Vagina (tissue), 2 donors: ENCODE measurements around the gene LCMT2. TPM values are rescaled to one million over a fixed set of nuclear protein-coding genes. Genes with fewer than 3 reads are reported as not detected.

Experiments used
- DNase-seq, 2 donors: peaks; one replicate each; pipeline ENCODE4 v3.0.0-alpha.2; 2017; ENCODE audit errors: extremely low spot score in 2 of 2
- H3K27ac ChIP-seq: fragments of 200-600 bp; sonication (generic); one replicate; pipeline ENCODE4 v1.5.1; 2019
- H3K27me3 ChIP-seq: fragments of 200-600 bp; sonication (generic); one replicate; pipeline ENCODE4 v1.5.1; 2019
- H3K36me3 ChIP-seq, 2 donors: fragments of 200-600 bp; sonication (generic); one replicate each; pipeline ENCODE4 v1.5.1; 2017 to 2019
- H3K4me1 ChIP-seq: fragments of 200-600 bp; sonication (generic); one replicate; pipeline ENCODE4 v1.5.1; 2019
- H3K4me3 ChIP-seq, 2 donors: fragments of 200-600 bp; sonication (generic); 1 replicate in 1 of 2; 2 replicates in 1 of 2; pipeline ENCODE4 v1.5.1; 2016 to 2019
- H3K9me3 ChIP-seq: fragments of 200-600 bp; sonication (generic); one replicate; pipeline ENCODE4 v1.5.1; 2019
- POLR2A ChIP-seq, 2 donors: fragments of 450-650 bp; IDR thresholded peaks; one replicate each; pipeline ENCODE4 v1.6.1; 2017; ENCODE audit warnings: antibody characterized with exemption in 2 of 2, mild to moderate bottlenecking in 2 of 2, moderate library complexity in 2 of 2
- POLR2AphosphoS5 ChIP-seq, 2 donors: sonication (generic); formaldehyde crosslinking; IDR thresholded peaks; one replicate each; pipeline ENCODE4 v1.9.0; 2017; ENCODE audit warnings: antibody characterized with exemption in 2 of 2, mild to moderate bottlenecking in 2 of 2, low read depth in 1 of 2; ENCODE audit not compliant: insufficient read depth in 1 of 2
- intact Hi-C: fragments of 100-400 bp; cut with DNase I; formaldehyde crosslinking; loops from one replicate; pipeline ENCODE4 v1.15.1; 2023
- total RNA-seq: library from RNA; depleted of rRNA; stranded (reverse); fragments of >200 nt; gene quantifications from one replicate; pipeline ENCODE4 v1.2.3, GENCODE V29; 2016
- TF ChIP-seq, protein P1 (sequence below), 3 experiments: fragments of 450-650 bp in 2 of 3; fragments of 200-600 bp in 1 of 3; sonication (generic) in 1 of 3; IDR thresholded peaks; one replicate each; pipeline ENCODE4 v1.5.1; 2017 to 2019; ENCODE audit warnings: antibody characterized with exemption in 3 of 3, mild to moderate bottlenecking in 2 of 3, moderate library complexity in 2 of 3

LCMT2 gene, protein sequence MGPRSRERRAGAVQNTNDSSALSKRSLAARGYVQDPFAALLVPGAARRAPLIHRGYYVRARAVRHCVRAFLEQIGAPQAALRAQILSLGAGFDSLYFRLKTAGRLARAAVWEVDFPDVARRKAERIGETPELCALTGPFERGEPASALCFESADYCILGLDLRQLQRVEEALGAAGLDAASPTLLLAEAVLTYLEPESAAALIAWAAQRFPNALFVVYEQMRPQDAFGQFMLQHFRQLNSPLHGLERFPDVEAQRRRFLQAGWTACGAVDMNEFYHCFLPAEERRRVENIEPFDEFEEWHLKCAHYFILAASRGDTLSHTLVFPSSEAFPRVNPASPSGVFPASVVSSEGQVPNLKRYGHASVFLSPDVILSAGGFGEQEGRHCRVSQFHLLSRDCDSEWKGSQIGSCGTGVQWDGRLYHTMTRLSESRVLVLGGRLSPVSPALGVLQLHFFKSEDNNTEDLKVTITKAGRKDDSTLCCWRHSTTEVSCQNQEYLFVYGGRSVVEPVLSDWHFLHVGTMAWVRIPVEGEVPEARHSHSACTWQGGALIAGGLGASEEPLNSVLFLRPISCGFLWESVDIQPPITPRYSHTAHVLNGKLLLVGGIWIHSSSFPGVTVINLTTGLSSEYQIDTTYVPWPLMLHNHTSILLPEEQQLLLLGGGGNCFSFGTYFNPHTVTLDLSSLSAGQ
- 5.4 TPM for total RNA-seq

DNA sequence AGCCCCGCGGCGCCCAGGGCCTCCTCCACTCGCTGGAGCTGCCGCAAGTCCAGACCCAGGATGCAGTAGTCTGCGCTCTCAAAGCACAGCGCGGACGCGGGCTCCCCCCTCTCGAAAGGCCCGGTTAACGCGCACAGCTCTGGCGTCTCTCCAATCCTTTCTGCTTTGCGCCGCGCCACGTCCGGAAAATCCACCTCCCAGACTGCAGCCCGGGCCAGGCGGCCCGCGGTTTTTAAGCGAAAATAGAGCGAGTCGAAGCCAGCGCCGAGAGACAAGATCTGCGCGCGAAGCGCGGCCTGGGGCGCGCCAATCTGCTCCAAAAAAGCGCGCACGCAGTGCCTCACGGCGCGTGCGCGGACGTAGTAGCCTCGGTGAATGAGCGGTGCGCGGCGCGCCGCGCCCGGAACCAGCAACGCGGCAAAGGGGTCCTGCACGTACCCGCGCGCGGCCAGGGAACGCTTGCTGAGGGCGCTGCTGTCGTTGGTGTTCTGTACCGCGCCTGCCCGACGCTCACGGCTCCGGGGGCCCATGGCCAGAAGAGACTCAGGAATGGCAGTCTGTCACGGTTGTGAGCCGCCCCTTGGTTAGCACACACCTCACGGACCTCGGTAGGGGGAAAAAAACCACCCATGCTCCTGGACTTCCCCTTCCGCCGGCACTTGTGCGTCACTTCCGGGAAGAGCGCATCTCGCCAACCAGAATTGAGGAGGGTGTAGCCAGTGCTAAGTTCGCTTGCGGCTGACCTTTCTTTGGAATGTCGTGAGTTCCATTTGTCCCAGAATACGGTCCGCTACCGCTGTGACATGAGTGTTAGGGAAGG lies at the start of gene LCMT2:
TSS of gene LCMT2 (minus strand) at position 614 of the 820 bp plus-strand sequence. CDS start at position 530, 84 bp downstream.
- peaks cover 0 to 4% of the 10 kb centered on the region in 2 donors for H3K36me3 ChIP-seq
- intact Hi-C loops, result no loop called here
- no peak for DNase-seq
- H3K9me3 ChIP-seq, result no peaks in the 10 kb centered on the region
- H3K27ac ChIP-seq, result peak within 1 kb of the TSS; percentile 92
- no peaks in the 10 kb centered on the region for H3K27me3 ChIP-seq
- peak; percentile 71 to 89 for TF ChIP-seq POLR2AphosphoS5 (IDR thresholded peaks at IDR 0.05; ENCODE audit: insufficient read depth in 1 of 2, low read depth in 1 of 2)
- TF ChIP-seq, protein P1, sequence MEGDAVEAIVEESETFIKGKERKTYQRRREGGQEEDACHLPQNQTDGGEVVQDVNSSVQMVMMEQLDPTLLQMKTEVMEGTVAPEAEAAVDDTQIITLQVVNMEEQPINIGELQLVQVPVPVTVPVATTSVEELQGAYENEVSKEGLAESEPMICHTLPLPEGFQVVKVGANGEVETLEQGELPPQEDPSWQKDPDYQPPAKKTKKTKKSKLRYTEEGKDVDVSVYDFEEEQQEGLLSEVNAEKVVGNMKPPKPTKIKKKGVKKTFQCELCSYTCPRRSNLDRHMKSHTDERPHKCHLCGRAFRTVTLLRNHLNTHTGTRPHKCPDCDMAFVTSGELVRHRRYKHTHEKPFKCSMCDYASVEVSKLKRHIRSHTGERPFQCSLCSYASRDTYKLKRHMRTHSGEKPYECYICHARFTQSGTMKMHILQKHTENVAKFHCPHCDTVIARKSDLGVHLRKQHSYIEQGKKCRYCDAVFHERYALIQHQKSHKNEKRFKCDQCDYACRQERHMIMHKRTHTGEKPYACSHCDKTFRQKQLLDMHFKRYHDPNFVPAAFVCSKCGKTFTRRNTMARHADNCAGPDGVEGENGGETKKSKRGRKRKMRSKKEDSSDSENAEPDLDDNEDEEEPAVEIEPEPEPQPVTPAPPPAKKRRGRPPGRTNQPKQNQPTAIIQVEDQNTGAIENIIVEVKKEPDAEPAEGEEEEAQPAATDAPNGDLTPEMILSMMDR (IDR thresholded peaks at IDR 0.05), result no peak
- TF ChIP-seq POLR2A (IDR thresholded peaks at IDR 0.05), result peak in 1 of 2 donors; percentile 39
- peaks cover 22% of the 10 kb centered on the region for H3K4me1 ChIP-seq
- H3K4me3 ChIP-seq, result peak within 1 kb of the TSS; percentile 60 to 93

DNA sequence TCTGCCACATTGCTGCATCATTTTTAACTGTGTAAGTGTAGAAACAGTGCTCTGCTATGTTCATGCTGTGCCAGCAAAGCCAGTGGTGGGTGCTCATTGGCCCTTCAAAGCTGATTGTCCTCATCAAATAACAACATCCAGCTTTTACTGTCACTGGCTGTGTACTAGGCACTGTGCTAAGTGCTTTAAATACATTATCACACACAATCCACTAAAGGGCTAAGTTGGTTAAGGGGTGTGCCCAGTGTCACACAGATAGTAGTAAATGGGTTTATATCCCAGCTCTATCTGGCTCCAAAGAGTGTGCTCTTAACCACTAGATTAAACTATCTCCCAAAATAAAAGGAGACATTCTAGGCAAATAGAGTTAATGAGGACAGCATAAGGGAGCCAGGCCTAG lies 48.2 kb upstream of the LCMT2 start:
- Histone ChIP-seq H3K27me3 (no peaks in the 10 kb centered on the region), H3K4me1 (no peaks in the 10 kb centered on the region), H3K27ac (no peak overlapping the region), H3K4me3 (no peak overlapping the region), H3K36me3 (no peaks in the 10 kb centered on the region), H3K9me3 (no peaks in the 10 kb centered on the region)
- TF ChIP-seq, protein P1 (IDR thresholded peaks at IDR 0.05), result no peak
- TF ChIP-seq POLR2A (IDR thresholded peaks at IDR 0.05), result no peak
- DNase-seq, result no peak
- intact Hi-C loops, result no loop called here

DNA sequence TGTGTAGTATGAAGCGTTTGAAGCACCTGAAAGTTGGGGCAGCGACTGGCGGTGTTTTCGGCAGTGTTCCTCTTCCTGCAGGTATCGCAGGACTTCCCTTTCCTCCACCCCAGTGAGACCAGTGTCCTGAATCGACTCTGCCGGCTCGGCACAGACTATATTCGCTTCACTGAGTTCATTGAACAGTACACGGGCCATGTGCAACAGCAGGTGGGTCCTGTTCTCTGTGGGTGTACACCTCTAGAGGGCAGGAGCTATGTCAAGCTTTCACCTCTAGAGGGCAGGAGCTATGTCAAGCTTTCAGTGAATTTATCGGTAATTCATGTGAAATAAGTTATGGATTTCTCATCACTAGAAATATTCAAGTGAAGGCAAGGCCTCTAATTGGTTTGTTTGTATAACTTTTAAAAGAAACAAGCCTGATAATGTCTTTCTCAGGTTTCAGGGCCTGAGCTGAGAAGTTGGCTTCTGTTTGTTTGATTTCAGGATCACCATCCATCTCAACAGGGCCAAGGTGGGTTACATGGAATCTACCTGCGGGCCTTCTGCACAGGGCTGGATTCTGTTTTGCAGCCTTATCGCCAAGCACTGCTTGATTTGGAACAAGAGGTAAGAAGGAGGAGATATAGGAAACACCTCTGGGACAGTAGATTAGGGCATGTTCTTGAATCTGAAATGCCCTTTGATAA lies 45.8 kb upstream of the LCMT2 start:
- Histone ChIP-seq H3K27me3 (no peaks in the 10 kb centered on the region), H3K36me3 (no peaks in the 10 kb centered on the region), H3K9me3 (no peaks in the 10 kb centered on the region), H3K4me3 (no peak overlapping the region), H3K27ac (no peak overlapping the region), H3K4me1 (peaks cover 15% of the 10 kb centered on the region)
- DNase-seq, result no peak
- TF ChIP-seq, protein P1 (IDR thresholded peaks at IDR 0.05), result peak in 2 of 3 experiments; percentile 17 to 21
- TF ChIP-seq POLR2A (IDR thresholded peaks at IDR 0.05) (no peak), POLR2AphosphoS5 (IDR thresholded peaks at IDR 0.05; ENCODE audit: insufficient read depth in 1 of 2, low read depth in 1 of 2) (no peak)
- intact Hi-C loops, result no loop called here

DNA sequence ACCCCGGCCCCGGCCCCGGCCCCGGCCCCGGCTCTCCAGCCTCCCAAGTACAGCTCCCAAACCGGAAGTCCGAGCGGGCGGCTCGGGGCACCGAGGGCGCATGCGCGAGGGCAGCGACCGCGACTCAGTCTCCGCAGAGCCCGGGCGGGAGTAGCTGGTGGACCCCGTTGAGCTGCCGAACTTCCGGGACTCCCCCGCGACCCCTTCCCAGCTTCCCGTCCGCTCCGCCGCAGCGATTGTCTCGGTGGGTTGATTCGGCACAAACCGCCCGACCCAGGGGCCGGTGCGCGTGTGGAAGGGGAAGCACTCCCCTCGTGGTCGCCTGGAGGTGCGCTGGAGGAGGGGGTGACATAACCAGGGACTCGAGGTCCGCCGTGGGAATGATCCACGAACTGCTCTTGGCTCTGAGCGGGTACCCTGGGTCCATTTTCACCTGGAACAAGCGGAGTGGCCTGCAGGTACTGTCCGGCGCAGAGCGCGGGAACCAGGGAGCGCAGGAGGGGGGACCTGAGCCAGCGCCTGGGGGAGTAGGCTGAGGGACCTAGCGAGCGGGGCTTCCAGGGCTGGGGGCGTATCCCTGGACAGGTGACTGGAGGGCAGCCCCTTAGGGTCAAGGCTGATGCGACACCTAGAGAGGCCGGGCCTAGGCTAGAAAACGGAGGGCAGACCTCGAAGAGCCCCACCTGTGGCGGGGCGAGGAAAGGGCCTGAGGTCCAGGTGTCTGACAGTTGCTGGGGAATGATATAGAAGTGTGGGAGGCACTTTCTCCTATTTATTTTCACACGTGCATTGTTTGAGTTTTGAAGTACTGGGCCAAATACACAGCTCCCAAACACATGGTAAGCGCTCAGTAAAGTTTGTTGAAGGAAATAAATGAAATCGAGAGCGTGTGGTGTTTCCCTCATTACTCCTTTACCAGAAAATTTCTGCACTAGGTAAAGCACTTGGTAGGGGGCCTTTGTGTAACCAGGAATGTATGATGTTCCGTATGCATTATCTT lies 40.9 kb upstream of the LCMT2 start, which contains the start of the genes TUBGCP4 and ZSCAN29:
TSS of gene TUBGCP4 (plus strand) at position 127 of the 1,000 bp plus-strand sequence. CDS start at position 381, 254 bp downstream.
TSS of gene ZSCAN29 (minus strand) at position 69 of the 1,000 bp plus-strand sequence. CDS start 1,130 bp downstream, outside the sequence.
- Histone ChIP-seq H3K36me3 (peaks cover 0 to 15% of the 10 kb centered on the region in 2 donors), H3K4me3 (peak within 1 kb of the TSS; percentile 72 to 76), H3K9me3 (no peaks in the 10 kb centered on the region), H3K27me3 (no peaks in the 10 kb centered on the region), H3K4me1 (peaks cover 27% of the 10 kb centered on the region), H3K27ac (peak within 1 kb of the TSS; percentile 78)
- DNase-seq, result no peak
- intact Hi-C loops, result no loop called here
- peak in 1 of 2 donors; percentile 65 for TF ChIP-seq POLR2AphosphoS5 (IDR thresholded peaks at IDR 0.05; ENCODE audit: insufficient read depth in 1 of 2, low read depth in 1 of 2)
- no peak for TF ChIP-seq POLR2A (IDR thresholded peaks at IDR 0.05)
- TF ChIP-seq, protein P1 (IDR thresholded peaks at IDR 0.05), result peak in 1 of 3 experiments; percentile 9
